OCI-LY7 (cell line): Measurements from ENCODE around the gene SEMA4D. TPM values are rescaled to one million over a fixed set of nuclear protein-coding genes. Genes with fewer than 3 reads are reported as not detected.

Experiments used
- BruUV-seq: library from RNA; stranded (reverse); fragments of 400-500 nt; replicated peaks from 2 replicates; lab custom pipeline; 2021; lab: Mats Ljungman, UMichigan
- CTCF ChIA-PET: fragments of 300-600 bp; sonication (Branson Sonifier 250); formaldehyde crosslinking; loops from one replicate; lab custom pipeline; 2022; ENCODE audit warnings: antibody characterized with exemption; ENCODE audit not compliant: unreplicated experiment; lab: Charles Lee
- POLR2A ChIA-PET: fragments of 300-600 bp; sonication (Branson Sonifier 250); formaldehyde crosslinking; loops from one replicate; lab custom pipeline; 2022; ENCODE audit warnings: antibody characterized with exemption; lab: Charles Lee
- DNase-seq: peaks from one replicate; pipeline ENCODE4 v3.0.0-alpha.2; 2015; ENCODE audit warnings: low spot score
- H2AFZ ChIP-seq: fragments of 200-600 bp; sonication (generic), shearing (Covaris generic); 2 replicates; pipeline ENCODE4 v1.6.1; 2014; ENCODE audit warnings: mild to moderate bottlenecking, antibody characterized with exemption, low read length, moderate library complexity
- H3K27ac ChIP-seq: fragments of 200-600 bp; sonication (generic); 2 replicates; pipeline ENCODE4 v1.5.1; 2014; ENCODE audit warnings: mixed run types, low read depth, mild to moderate bottlenecking, moderate library complexity, low read length, inconsistent platforms; ENCODE audit not compliant: poor library complexity, severe bottlenecking
- H3K36me3 ChIP-seq: fragments of 200-600 bp; sonication (generic); 2 replicates; pipeline ENCODE4 v1.6.1; 2014; ENCODE audit warnings: mild to moderate bottlenecking, antibody characterized with exemption, low read length, moderate library complexity, mixed read lengths; ENCODE audit not compliant: insufficient read depth
- H3K4me1 ChIP-seq: fragments of 200-600 bp; sonication (generic); 2 replicates; pipeline ENCODE4 v1.5.1; 2014; ENCODE audit warnings: mild to moderate bottlenecking, low read length; ENCODE audit not compliant: insufficient read depth, poor library complexity, severe bottlenecking
- H3K4me2 ChIP-seq: fragments of 200-600 bp; sonication (generic); 2 replicates; pipeline ENCODE4 v1.6.1; 2014; ENCODE audit warnings: mild to moderate bottlenecking, low read length
- H3K4me3 ChIP-seq: fragments of 200-600 bp; sonication (generic); 2 replicates; pipeline ENCODE4 v1.5.1; 2014; ENCODE audit warnings: mild to moderate bottlenecking, low read depth, low read length; ENCODE audit not compliant: poor library complexity, severe bottlenecking
- H3K79me2 ChIP-seq: fragments of 200-600 bp; sonication (generic); 2 replicates; pipeline ENCODE4 v1.6.1; 2016; ENCODE audit warnings: low read depth, mild to moderate bottlenecking, low read length, moderate library complexity, mixed read lengths; ENCODE audit not compliant: insufficient read depth
- H3K9me2 ChIP-seq: fragments of 200-600 bp; sonication (generic); 2 replicates; pipeline ENCODE4 v1.6.1; 2016; ENCODE audit warnings: mild to moderate bottlenecking, low read length, mixed read lengths; ENCODE audit not compliant: insufficient read depth
- H3K9me3 ChIP-seq: fragments of 200-600 bp; sonication (generic); 2 replicates; pipeline ENCODE4 v1.6.1; 2014; ENCODE audit warnings: mild to moderate bottlenecking, mixed run types, low read length, mixed read lengths
- H4K20me1 ChIP-seq: fragments of 200-600 bp; sonication (generic); 2 replicates; pipeline ENCODE4 v1.6.1; 2014; ENCODE audit warnings: mild to moderate bottlenecking, antibody characterized with exemption, low read length, moderate library complexity, mixed read lengths; ENCODE audit not compliant: insufficient read depth
- CTCF ChIP-seq: fragments of 200-600 bp; sonication (generic); conservative IDR thresholded peaks from 2 replicates; pipeline ENCODE4 v1.5.1; 2014; ENCODE audit warnings: mild to moderate bottlenecking, antibody characterized with exemption, low read length, moderate library complexity, mixed read lengths
- EZH2phosphoT487 ChIP-seq: fragments of 200-600 bp; sonication (generic); IDR thresholded peaks from 2 replicates; pipeline ENCODE4 v1.6.1; 2018; ENCODE audit warnings: low read depth, borderline replicate concordance, mild to moderate bottlenecking, mixed run types, antibody characterized with exemption, low read length, moderate library complexity, mixed read lengths
- intact Hi-C: fragments of 100-400 bp; cut with micrococcal nuclease; formaldehyde crosslinking; loops from one replicate; pipeline ENCODE4 v1.10.0; 2022; ENCODE audit not compliant: unreplicated experiment
- total RNA-seq, 2 experiments: library from RNA; depleted of rRNA in 1 of 2; stranded (reverse); fragments of >200 nt in 1 of 2; shearing (Covaris generic) in 1 of 2; gene quantifications; 2 replicates each; pipeline ENCODE4 v1.2.3, GENCODE V29; 2014 to 2022

The SEMA4D gene
- total RNA-seq, 2 experiments from 2014 or later: 28.5 to 60.5 TPM

- no peak overlapping the region for H3K4me3 ChIP-seq
- BruUV-seq: no TSS peak
- no peak overlapping the region for H3K27ac ChIP-seq
- TF ChIP-seq CTCF (no peak), EZH2phosphoT487 (no peak)
- no peaks in the 10 kb centered on the region for H3K9me3 ChIP-seq
- no peaks in the 10 kb centered on the region; the same call in 1 of the 2 replicates for H3K79me2 ChIP-seq
- H3K4me1 ChIP-seq: peaks cover 16% of the 10 kb centered on the region
- H4K20me1 ChIP-seq: no peaks in the 10 kb centered on the region
- no peak for DNase-seq
- peaks cover 7% of the 10 kb centered on the region for H3K36me3 ChIP-seq
- ChIA-PET POLR2A (no interaction called here), CTCF (no interaction called here)
- no peaks in the 10 kb centered on the region for H3K9me2 ChIP-seq
- H2AFZ ChIP-seq: no peak overlapping the region
- intact Hi-C loops: no loop called here
- no peak overlapping the region for H3K4me2 ChIP-seq
Measured at GRCh38 chr9:89477384-89477783, 20.5 kb downstream of the SEMA4D start.

- POLR2A ChIA-PET: no interaction called here
- Histone ChIP-seq H3K9me3 (no peaks in the 10 kb centered on the region), H3K4me1 (peaks cover 8% of the 10 kb centered on the region), H3K9me2 (no peaks in the 10 kb centered on the region), H3K27ac (no peak overlapping the region), H2AFZ (no peak overlapping the region), H3K79me2 (no peaks in the 10 kb centered on the region; the same call in 1 of the 2 replicates), H4K20me1 (no peaks in the 10 kb centered on the region), H3K36me3 (peaks cover 7% of the 10 kb centered on the region), H3K4me2 (no peak overlapping the region), H3K4me3 (no peak overlapping the region)
- no peak for DNase-seq
- CTCF ChIA-PET: no interaction called here
- intact Hi-C loops: no loop called here
- BruUV-seq: no TSS peak
- TF ChIP-seq EZH2phosphoT487 (no peak), CTCF (no peak)
Measured at GRCh38 chr9:89476546-89476945, 21.4 kb downstream of the SEMA4D start.

GRCh38 chr9:89475891-89476440 lies 21.9 kb downstream of the SEMA4D start:
- BruUV-seq: no TSS peak
- H3K4me2 ChIP-seq: no peak overlapping the region
- TF ChIP-seq EZH2phosphoT487: no peak
- TF ChIP-seq CTCF: no peak
- POLR2A ChIA-PET: interaction anchor here (0.9 kb wide), 1 partner anchor 26 kb away, joined by 3 read pairs; no protein-coding TSS in a partner anchor
- no peak for DNase-seq
- H3K9me2 ChIP-seq: no peaks in the 10 kb centered on the region
- no peaks in the 10 kb centered on the region for H3K9me3 ChIP-seq
- CTCF ChIA-PET: no interaction called here
- intact Hi-C loops: no loop called here
- no peak overlapping the region for H2AFZ ChIP-seq
- no peak overlapping the region for H3K27ac ChIP-seq
- peaks cover 7% of the 10 kb centered on the region for H3K36me3 ChIP-seq
- H3K79me2 ChIP-seq: no peaks in the 10 kb centered on the region; the same call in 1 of the 2 replicates
- H3K4me1 ChIP-seq: peaks cover 3% of the 10 kb centered on the region
- H3K4me3 ChIP-seq: no peak overlapping the region
- no peaks in the 10 kb centered on the region for H4K20me1 ChIP-seq
